Measurements from ENCODE around the gene ADGRV1. TPM values are rescaled to one million over a fixed set of nuclear protein-coding genes. Genes with fewer than 3 reads are reported as not detected.

The ADGRV1 gene
- total RNA-seq, 1 donor from 2014 or later, result 0.13 TPM

GRCh38 chr5:91101600-91102379 lies 543.2 kb downstream of the ADGRV1 start:
- peak; percentile 75 to 87 for DNase-seq (ENCODE audit: low read depth in 2 of 2)

- DNase-seq (ENCODE audit: low read depth in 2 of 2), result no peak
Measured at GRCh38 chr5:91103353-91104061, 544.9 kb downstream of the ADGRV1 start.

- peak; percentile 19 to 38 for DNase-seq (ENCODE audit: low read depth in 2 of 2)
Measured at GRCh38 chr5:91104062-91104448, 545.5 kb downstream of the ADGRV1 start.

- no peak for DNase-seq (ENCODE audit: low read depth in 2 of 2)
Measured at GRCh38 chr5:91106842-91107511, 548.4 kb downstream of the ADGRV1 start.

- peak in 1 of 2 donors; percentile 40 for DNase-seq (ENCODE audit: low read depth in 2 of 2)
Measured at GRCh38 chr5:91109634-91110033, 551.0 kb downstream of the ADGRV1 start.

GRCh38 chr5:91110686-91111085 lies 552.1 kb downstream of the ADGRV1 start:
- no peak for DNase-seq (ENCODE audit: low read depth in 2 of 2)

- DNase-seq (ENCODE audit: low read depth in 2 of 2), result no peak
Measured at GRCh38 chr5:91111473-91112238, 553.1 kb downstream of the ADGRV1 start.

- peak in 1 of 2 donors; percentile 73 for DNase-seq (ENCODE audit: low read depth in 2 of 2)
Measured at GRCh38 chr5:91114658-91115057, 556.1 kb downstream of the ADGRV1 start.

- no peak for DNase-seq (ENCODE audit: low read depth in 2 of 2)
Measured at GRCh38 chr5:91118354-91118753, 559.8 kb downstream of the ADGRV1 start.

GRCh38 chr5:91118796-91119195 lies 560.2 kb downstream of the ADGRV1 start:
- no peak for DNase-seq (ENCODE audit: low read depth in 2 of 2)

GRCh38 chr5:91119217-91119616 lies 560.6 kb downstream of the ADGRV1 start:
- no peak for DNase-seq (ENCODE audit: low read depth in 2 of 2)

GRCh38 chr5:91119981-91120850 lies 561.6 kb downstream of the ADGRV1 start:
- DNase-seq (ENCODE audit: low read depth in 2 of 2), result no peak

- no peak for DNase-seq (ENCODE audit: low read depth in 2 of 2)
Measured at GRCh38 chr5:91121347-91121993, 562.9 kb downstream of the ADGRV1 start.

- DNase-seq (ENCODE audit: low read depth in 2 of 2), result peak in 1 of 2 donors; percentile 21
Measured at GRCh38 chr5:91122651-91123050, 564.1 kb downstream of the ADGRV1 start.

GRCh38 chr5:91123291-91123690 lies 564.7 kb downstream of the ADGRV1 start:
- no peak for DNase-seq (ENCODE audit: low read depth in 2 of 2)

- DNase-seq (ENCODE audit: low read depth in 2 of 2), result peak in 1 of 2 donors; percentile 13
Measured at GRCh38 chr5:91123901-91124300, 565.3 kb downstream of the ADGRV1 start.

- no peak for DNase-seq (ENCODE audit: low read depth in 2 of 2)
Measured at GRCh38 chr5:91125916-91126315, 567.3 kb downstream of the ADGRV1 start.

- peak in 1 of 2 donors; percentile 63 for DNase-seq (ENCODE audit: low read depth in 2 of 2)
Measured at GRCh38 chr5:91126448-91126847, 567.9 kb downstream of the ADGRV1 start.

- no peak for DNase-seq (ENCODE audit: low read depth in 2 of 2)
Measured at GRCh38 chr5:91126888-91127287, 568.3 kb downstream of the ADGRV1 start.

- DNase-seq (ENCODE audit: low read depth in 2 of 2), result no peak
Measured at GRCh38 chr5:91127456-91128081, 569.0 kb downstream of the ADGRV1 start.
